Astrocyte (in vitro differentiated cells and primary cell): ENCODE results near the gene UGT2A2. TPM values are rescaled to one million over a fixed set of nuclear protein-coding genes. Genes with fewer than 3 reads are reported as not detected.

ENCODE experiments used
- DNase-seq: peaks from one replicate; pipeline ENCODE4 v3.0.0-alpha.2; 2010; ENCODE audit warnings: low read depth
- FAIRE-seq: peaks from 2 replicates; lab custom pipeline; 2011; peaks lifted over from hg19 to GRCh38; lab: Jason Lieb, UNC
- H2AFZ ChIP-seq: 2 replicates; pipeline ENCODE4 v1.6.0; 2012; ENCODE audit warnings: low read depth, low read length, inconsistent platforms
- H3K27ac ChIP-seq: 2 replicates; pipeline ENCODE4 v1.5.1; 2011; ENCODE audit warnings: low read depth, low read length, inconsistent platforms
- H3K27me3 ChIP-seq: 2 replicates; pipeline ENCODE4 v1.6.0; 2011; ENCODE audit warnings: low read length, inconsistent platforms; ENCODE audit not compliant: insufficient read depth
- H3K36me3 ChIP-seq: 2 replicates; pipeline ENCODE4 v1.5.1; 2011; ENCODE audit warnings: low read length, inconsistent platforms; ENCODE audit not compliant: insufficient read depth
- H3K4me1 ChIP-seq: 2 replicates; pipeline ENCODE4 v1.5.1; 2011; ENCODE audit warnings: low read length, inconsistent platforms; ENCODE audit not compliant: insufficient read depth
- H3K4me2 ChIP-seq: 2 replicates; pipeline ENCODE4 v1.6.0; 2012; ENCODE audit warnings: low read length, inconsistent platforms
- H3K4me3 ChIP-seq: 2 replicates; pipeline ENCODE4 v1.5.1; 2011; ENCODE audit warnings: low read depth, mild to moderate bottlenecking, low read length, inconsistent platforms; ENCODE audit not compliant: insufficient read depth
- H3K79me2 ChIP-seq: 2 replicates; pipeline ENCODE4 v1.6.0; 2012; ENCODE audit warnings: mild to moderate bottlenecking, low read length, inconsistent platforms; ENCODE audit not compliant: insufficient read depth
- H3K9ac ChIP-seq: 2 replicates; pipeline ENCODE4 v1.6.0; 2012; ENCODE audit warnings: mild to moderate bottlenecking, low read length, inconsistent platforms
- H3K9me3 ChIP-seq: 2 replicates; pipeline ENCODE4 v1.5.1; 2012; ENCODE audit warnings: low read depth, mild to moderate bottlenecking, low read length, inconsistent platforms; ENCODE audit not compliant: insufficient read depth
- H4K20me1 ChIP-seq: 2 replicates; pipeline ENCODE4 v1.6.0; 2012; ENCODE audit warnings: low read length, inconsistent platforms; ENCODE audit not compliant: insufficient read depth
- H3K27ac Mint-ChIP-seq: one replicate; pipeline ENCODE4 v1.8.0; 2021; ENCODE audit warnings: mild to moderate bottlenecking, mixed read lengths; ENCODE audit not compliant: unreplicated experiment
- H3K27me3 Mint-ChIP-seq: one replicate; pipeline ENCODE4 v1.8.0; 2021; ENCODE audit warnings: low read depth, mixed read lengths; ENCODE audit not compliant: unreplicated experiment
- H3K36me3 Mint-ChIP-seq: one replicate; pipeline ENCODE4 v1.8.0; 2021; ENCODE audit warnings: low read depth, mixed read lengths; ENCODE audit not compliant: unreplicated experiment
- H3K4me1 Mint-ChIP-seq: one replicate; pipeline ENCODE4 v1.8.0; 2021; ENCODE audit warnings: low read depth, mixed read lengths; ENCODE audit not compliant: unreplicated experiment
- H3K4me3 Mint-ChIP-seq: one replicate; pipeline ENCODE4 v1.8.0; 2021; ENCODE audit warnings: mild to moderate bottlenecking, moderate library complexity, mixed read lengths; ENCODE audit not compliant: unreplicated experiment
- H3K9me3 Mint-ChIP-seq: one replicate; pipeline ENCODE4 v1.8.0; 2021; ENCODE audit warnings: mild to moderate bottlenecking, mixed read lengths; ENCODE audit not compliant: unreplicated experiment
- EZH2 ChIP-seq: IDR thresholded peaks from 2 replicates; pipeline ENCODE4 v1.6.1; 2012; ENCODE audit warnings: mild to moderate bottlenecking, low read length, inconsistent platforms; ENCODE audit not compliant: insufficient read depth
- total RNA-seq: library from RNA; stranded (reverse); gene quantifications from 2 replicates; pipeline ENCODE4 v1.2.1, GENCODE V29; 2021
- TF ChIP-seq, protein P1 (sequence below): IDR thresholded peaks from 2 replicates; pipeline ENCODE4 v1.5.1; 2011; ENCODE audit warnings: low read depth, mild to moderate bottlenecking, inconsistent platforms, low read length, moderate library complexity; ENCODE audit not compliant: insufficient read depth

The UGT2A2 gene
- total RNA-seq, 1 donor from 2014 or later, result not detected

GRCh38 chr4:69577245-69577644 is 62.2 kb downstream of the UGT2A2 start:
- H3K4me3 ChIP-seq, result no peak overlapping the region
- no peak overlapping the region for H3K9ac ChIP-seq
- no peaks in the 10 kb centered on the region for H3K4me1 ChIP-seq
- DNase-seq, result no peak
- Mint-ChIP-seq H3K27me3 (no peaks in the 10 kb centered on the region), H3K36me3 (no peaks in the 10 kb centered on the region), H3K27ac (no peak overlapping the region), H3K4me1 (no peaks in the 10 kb centered on the region), H3K9me3 (no peaks in the 10 kb centered on the region), H3K4me3 (no peak overlapping the region)
- H3K4me2 ChIP-seq, result no peak overlapping the region
- H4K20me1 ChIP-seq, result no peaks in the 10 kb centered on the region
- no peak overlapping the region for H3K27ac ChIP-seq
- TF ChIP-seq EZH2, result no peak
- TF ChIP-seq, protein P1, sequence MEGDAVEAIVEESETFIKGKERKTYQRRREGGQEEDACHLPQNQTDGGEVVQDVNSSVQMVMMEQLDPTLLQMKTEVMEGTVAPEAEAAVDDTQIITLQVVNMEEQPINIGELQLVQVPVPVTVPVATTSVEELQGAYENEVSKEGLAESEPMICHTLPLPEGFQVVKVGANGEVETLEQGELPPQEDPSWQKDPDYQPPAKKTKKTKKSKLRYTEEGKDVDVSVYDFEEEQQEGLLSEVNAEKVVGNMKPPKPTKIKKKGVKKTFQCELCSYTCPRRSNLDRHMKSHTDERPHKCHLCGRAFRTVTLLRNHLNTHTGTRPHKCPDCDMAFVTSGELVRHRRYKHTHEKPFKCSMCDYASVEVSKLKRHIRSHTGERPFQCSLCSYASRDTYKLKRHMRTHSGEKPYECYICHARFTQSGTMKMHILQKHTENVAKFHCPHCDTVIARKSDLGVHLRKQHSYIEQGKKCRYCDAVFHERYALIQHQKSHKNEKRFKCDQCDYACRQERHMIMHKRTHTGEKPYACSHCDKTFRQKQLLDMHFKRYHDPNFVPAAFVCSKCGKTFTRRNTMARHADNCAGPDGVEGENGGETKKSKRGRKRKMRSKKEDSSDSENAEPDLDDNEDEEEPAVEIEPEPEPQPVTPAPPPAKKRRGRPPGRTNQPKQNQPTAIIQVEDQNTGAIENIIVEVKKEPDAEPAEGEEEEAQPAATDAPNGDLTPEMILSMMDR, result no peak
- FAIRE-seq, result no peak
- no peaks in the 10 kb centered on the region for H3K27me3 ChIP-seq
- H3K36me3 ChIP-seq, result no peaks in the 10 kb centered on the region
- H2AFZ ChIP-seq, result no peak overlapping the region
- H3K79me2 ChIP-seq, result no peaks in the 10 kb centered on the region
- peaks cover 2% of the 10 kb centered on the region for H3K9me3 ChIP-seq

- H3K27ac Mint-ChIP-seq, result no peak overlapping the region
- TF ChIP-seq, protein P1, result no peak
- TF ChIP-seq EZH2, result no peak
- FAIRE-seq, result no peak
These were observed 63.1 kb downstream of the UGT2A2 start for GRCh38 chr4:69576251-69576877.

DNA sequence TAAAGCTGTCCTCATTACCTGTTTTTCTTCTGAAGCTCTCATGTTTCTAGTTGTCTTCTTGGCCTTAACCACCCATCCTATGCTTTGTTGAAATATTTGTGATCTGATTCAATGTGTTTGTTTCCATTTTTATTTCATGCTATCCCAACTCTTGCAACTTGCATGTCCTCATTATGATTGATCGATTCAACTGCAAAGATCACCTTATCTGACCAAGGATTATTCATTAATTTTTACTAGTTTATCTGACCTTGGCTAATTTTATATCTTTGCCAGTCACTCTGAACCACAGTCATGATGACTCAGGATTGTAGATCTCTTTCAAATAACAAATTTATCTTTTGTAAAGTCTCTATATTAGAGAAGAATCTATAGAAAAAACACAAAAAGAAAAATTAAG is 70.7 kb downstream of the UGT2A2 start:
- no peaks in the 10 kb centered on the region for H3K79me2 ChIP-seq
- H3K4me3 Mint-ChIP-seq, result no peak overlapping the region

More at GRCh38 chr4:69576251-69576877, 63.1 kb downstream of the UGT2A2 start:
- Mint-ChIP-seq H3K36me3 (no peaks in the 10 kb centered on the region), H3K27me3 (no peaks in the 10 kb centered on the region), H3K4me3 (no peak overlapping the region), H3K4me1 (no peaks in the 10 kb centered on the region), H3K9me3 (no peaks in the 10 kb centered on the region)
- Histone ChIP-seq H3K27me3 (no peaks in the 10 kb centered on the region), H3K9ac (no peak overlapping the region), H2AFZ (no peak overlapping the region), H3K4me3 (no peak overlapping the region), H3K4me1 (no peaks in the 10 kb centered on the region), H3K27ac (no peak overlapping the region), H3K9me3 (peaks cover 2% of the 10 kb centered on the region), H3K36me3 (no peaks in the 10 kb centered on the region), H4K20me1 (no peaks in the 10 kb centered on the region), H3K79me2 (no peaks in the 10 kb centered on the region), H3K4me2 (no peak overlapping the region)
- DNase-seq, result no peak

More for the DNA sequence above, 70.7 kb downstream of the UGT2A2 start:
- no peak overlapping the region for H2AFZ ChIP-seq
- H3K36me3 ChIP-seq, result no peaks in the 10 kb centered on the region
- Mint-ChIP-seq H3K27ac (no peak overlapping the region), H3K27me3 (no peaks in the 10 kb centered on the region), H3K4me1 (peaks cover 4% of the 10 kb centered on the region), H3K9me3 (no peaks in the 10 kb centered on the region), H3K36me3 (no peaks in the 10 kb centered on the region)
- DNase-seq (peak; percentile 6), FAIRE-seq (no peak)
- H3K27me3 ChIP-seq, result no peaks in the 10 kb centered on the region
- no peaks in the 10 kb centered on the region for H3K4me1 ChIP-seq
- no peak overlapping the region for H3K27ac ChIP-seq
- no peaks in the 10 kb centered on the region for H3K9me3 ChIP-seq
- no peak for TF ChIP-seq EZH2
- TF ChIP-seq, protein P1, result no peak
- no peak overlapping the region for H3K9ac ChIP-seq
- no peaks in the 10 kb centered on the region for H4K20me1 ChIP-seq
- H3K4me2 ChIP-seq, result no peak overlapping the region
- H3K4me3 ChIP-seq, result no peak overlapping the region
